Activated naive CD8-positive, alpha-beta T cell treated with anti-CD3 and anti-CD28 coated beads for 36 hours (primary cell): ENCODE measurements around the gene FAM222B. TPM values are rescaled to one million over a fixed set of nuclear protein-coding genes. Genes with fewer than 3 reads are reported as not detected.
"Not testable (repeated sequence)": the region's sequence is repeated elsewhere in the genome, so short reads cannot be mapped to it uniquely, and the experiment has no call there.

Experiments
- DNase-seq: peaks from one replicate; pipeline ENCODE4 v3.0.0; 2021
- H3K27ac Mint-ChIP-seq: one replicate; pipeline ENCODE4 v1.8.0; 2022; ENCODE audit warnings: mild to moderate bottlenecking, moderate library complexity, mixed read lengths
- H3K27me3 Mint-ChIP-seq: one replicate; pipeline ENCODE4 v1.8.0; 2022; ENCODE audit warnings: mild to moderate bottlenecking, mixed read lengths
- H3K36me3 Mint-ChIP-seq: one replicate; pipeline ENCODE4 v1.8.0; 2021; ENCODE audit warnings: mild to moderate bottlenecking, mixed read lengths
- H3K4me1 Mint-ChIP-seq: one replicate; pipeline ENCODE4 v1.8.0; 2021; ENCODE audit warnings: mixed read lengths
- H3K4me3 Mint-ChIP-seq: one replicate; pipeline ENCODE4 v1.8.0; 2022; ENCODE audit warnings: mild to moderate bottlenecking, moderate library complexity, mixed read lengths
- H3K9me3 Mint-ChIP-seq: one replicate; pipeline ENCODE4 v1.8.0; 2022; ENCODE audit warnings: mixed read lengths
- total RNA-seq, 2 experiments: library from RNA; stranded (reverse); gene quantifications; one replicate each; pipeline ENCODE4 v1.2.3, GENCODE V29; 2021

Gene FAM222B
- total RNA-seq, 2 experiments from 2014 or later: 13.9 to 14.2 TPM

DNA sequence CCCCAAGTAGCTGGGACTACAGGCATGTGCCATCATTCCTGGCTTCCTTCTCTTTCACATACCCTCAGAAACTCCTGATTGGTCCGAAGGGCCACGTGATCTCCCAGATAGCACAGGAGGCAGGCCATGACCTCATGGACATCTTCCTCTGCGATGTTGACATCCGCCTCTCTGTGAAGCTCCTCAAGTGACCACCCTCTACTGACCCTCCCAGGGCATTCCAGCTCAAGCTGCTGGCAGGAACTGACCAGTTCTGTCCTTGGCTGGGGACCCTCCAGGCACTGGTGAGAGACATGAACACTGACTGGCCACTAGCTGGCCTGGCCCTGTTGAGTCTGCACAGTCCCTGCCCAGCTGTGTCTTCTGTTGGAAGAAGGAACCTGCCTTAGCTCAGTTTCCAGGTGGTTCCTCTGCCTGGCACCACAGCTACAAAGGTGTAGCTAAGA, 17.8 kb upstream of the FAM222B start:
- Mint-ChIP-seq H3K4me1 (peaks cover 15% of the 10 kb centered on the region), H3K36me3 (peaks cover 14% of the 10 kb centered on the region)

DNA sequence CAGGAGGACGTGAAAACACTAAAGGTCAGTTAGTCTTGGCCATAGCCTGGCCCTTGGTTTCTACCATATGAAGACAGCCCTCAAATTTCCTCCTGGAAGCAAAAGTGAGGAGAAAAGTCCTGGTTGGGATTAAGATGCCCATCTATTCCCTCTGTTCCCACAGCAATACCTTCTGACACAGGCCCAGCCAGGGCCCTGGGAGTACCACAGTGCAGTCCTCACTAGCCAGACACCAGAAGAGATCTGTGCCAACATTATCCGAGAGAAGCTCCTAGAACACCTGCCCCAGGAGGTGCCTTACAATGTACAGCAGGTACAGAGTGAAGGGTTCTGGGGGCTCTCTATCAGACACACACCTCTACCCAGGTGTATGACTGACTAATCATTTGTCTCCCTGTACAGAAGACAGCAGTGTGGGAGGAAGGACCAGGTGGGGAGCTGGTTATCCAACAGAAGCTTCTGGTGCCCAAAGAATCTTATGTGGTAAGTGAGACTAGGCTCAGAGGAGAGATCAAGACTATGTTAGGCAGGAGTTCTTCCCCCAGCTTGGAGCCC, 16.3 kb upstream of the FAM222B start:
- H3K9me3 Mint-ChIP-seq: no peaks in the 10 kb centered on the region
- peak overlapping the region; percentile 71 for H3K27ac Mint-ChIP-seq
- no peak overlapping the region for H3K4me3 Mint-ChIP-seq
- H3K4me1 Mint-ChIP-seq: peaks cover 18% of the 10 kb centered on the region
- no peaks in the 10 kb centered on the region for H3K27me3 Mint-ChIP-seq
- DNase-seq: no peak
- peaks cover 16% of the 10 kb centered on the region for H3K36me3 Mint-ChIP-seq

More for the DNA sequence above, 17.8 kb upstream of the FAM222B start:
- H3K27me3 Mint-ChIP-seq: no peaks in the 10 kb centered on the region
- peak overlapping the region; percentile 42 for H3K27ac Mint-ChIP-seq
- H3K4me3 Mint-ChIP-seq: no peak overlapping the region
- no peaks in the 10 kb centered on the region for H3K9me3 Mint-ChIP-seq
- DNase-seq: no peak

GRCh38 chr17:28857905-28858800, 15.6 kb upstream of the FAM222B start:
- Mint-ChIP-seq H3K36me3 (peaks cover 16% of the 10 kb centered on the region), H3K27me3 (no peaks in the 10 kb centered on the region), H3K9me3 (no peaks in the 10 kb centered on the region), H3K27ac (peak overlapping the region; percentile 71), H3K4me3 (peak overlapping the region; percentile 30), H3K4me1 (peaks cover 21% of the 10 kb centered on the region)
- DNase-seq: no peak

- no peaks in the 10 kb centered on the region for H3K9me3 Mint-ChIP-seq
- H3K4me3 Mint-ChIP-seq: peak overlapping the region; percentile 84
- H3K27ac Mint-ChIP-seq: peak overlapping the region; percentile 65
- H3K27me3 Mint-ChIP-seq: no peaks in the 10 kb centered on the region
- peaks cover 12% of the 10 kb centered on the region for H3K36me3 Mint-ChIP-seq
- H3K4me1 Mint-ChIP-seq: peaks cover 21% of the 10 kb centered on the region
- DNase-seq: no peak
Observed at GRCh38 chr17:28856028-28856574, 13.5 kb upstream of the FAM222B start.

DNA sequence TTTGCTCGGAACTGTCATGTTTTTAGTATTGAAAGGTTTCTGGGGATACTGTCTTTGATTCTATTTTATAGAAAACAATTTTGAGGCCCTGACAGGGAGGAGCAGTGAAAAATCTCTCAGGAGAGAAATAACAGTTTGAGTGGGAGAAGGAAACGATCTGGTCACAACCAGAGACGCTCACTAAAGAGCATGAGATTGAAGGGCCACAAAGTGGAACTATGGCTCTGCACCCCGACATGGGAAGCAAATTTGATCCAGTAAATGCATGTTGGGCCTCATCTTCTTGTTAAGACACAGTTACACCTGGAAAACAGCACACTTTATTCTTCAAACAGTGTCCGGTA, 12.7 kb upstream of the FAM222B start:
- Mint-ChIP-seq H3K4me1 (peaks cover 21% of the 10 kb centered on the region), H3K9me3 (no peaks in the 10 kb centered on the region), H3K36me3 (peaks cover 12% of the 10 kb centered on the region), H3K27ac (peak overlapping the region; percentile 90), H3K4me3 (peak overlapping the region; percentile 84), H3K27me3 (no peaks in the 10 kb centered on the region)
- no peak for DNase-seq

DNA sequence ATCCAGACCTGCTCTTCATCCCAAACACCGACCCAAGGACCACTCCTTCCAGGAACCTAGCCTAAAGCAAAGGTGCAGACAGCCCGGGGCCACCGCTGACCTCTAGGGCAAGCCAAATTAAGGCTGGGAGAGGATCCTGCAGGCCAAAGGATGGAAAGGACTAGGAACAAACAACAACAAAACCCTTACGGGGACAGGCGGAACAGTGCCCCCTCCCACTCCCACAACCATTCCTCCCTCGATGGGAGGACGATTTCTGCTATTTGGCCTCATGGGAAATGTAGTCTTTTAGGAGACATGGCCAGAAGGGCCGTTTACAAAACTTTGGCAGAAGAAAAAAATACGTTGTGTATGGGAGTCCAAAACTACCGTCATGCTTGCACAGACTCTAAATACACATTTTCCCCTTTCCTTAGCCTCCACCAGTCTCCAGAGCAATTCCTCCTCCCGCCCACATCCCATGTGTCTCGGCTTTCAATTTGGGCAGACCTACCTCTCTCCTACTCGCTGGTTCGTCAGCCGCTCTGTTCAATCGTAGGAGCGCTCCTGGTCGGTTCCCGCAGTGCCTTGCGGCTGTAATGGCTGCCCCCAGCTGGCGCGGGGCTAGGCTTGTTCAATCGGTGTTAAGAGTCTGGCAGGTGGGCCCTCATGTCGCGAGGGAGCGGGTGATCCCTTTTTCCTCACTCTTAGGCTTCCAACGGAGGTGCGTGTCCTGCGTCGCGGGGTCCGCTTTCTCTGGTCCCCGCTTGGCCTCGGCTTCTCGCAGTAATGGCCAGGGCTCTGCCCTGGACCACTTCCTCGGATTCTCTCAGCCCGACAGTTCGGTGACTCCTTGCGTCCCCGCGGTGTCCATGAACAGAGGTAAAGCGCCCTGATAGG, 12.1 kb upstream of the FAM222B start, which contains the start of gene ERAL1:
Gene ERAL1, plus strand, starts transcription at position 560 of the 879 bp plus-strand sequence. Its CDS starts 19 bp downstream, at position 579.
- H3K4me1 Mint-ChIP-seq: peaks cover 21% of the 10 kb centered on the region
- peak; percentile 88 for DNase-seq
- H3K36me3 Mint-ChIP-seq: peaks cover 12% of the 10 kb centered on the region
- no peaks in the 10 kb centered on the region for H3K9me3 Mint-ChIP-seq
- peak within 1 kb of the TSS; percentile 90 for H3K27ac Mint-ChIP-seq
- H3K27me3 Mint-ChIP-seq: no peaks in the 10 kb centered on the region
- H3K4me3 Mint-ChIP-seq: peak within 1 kb of the TSS; percentile 84

DNA sequence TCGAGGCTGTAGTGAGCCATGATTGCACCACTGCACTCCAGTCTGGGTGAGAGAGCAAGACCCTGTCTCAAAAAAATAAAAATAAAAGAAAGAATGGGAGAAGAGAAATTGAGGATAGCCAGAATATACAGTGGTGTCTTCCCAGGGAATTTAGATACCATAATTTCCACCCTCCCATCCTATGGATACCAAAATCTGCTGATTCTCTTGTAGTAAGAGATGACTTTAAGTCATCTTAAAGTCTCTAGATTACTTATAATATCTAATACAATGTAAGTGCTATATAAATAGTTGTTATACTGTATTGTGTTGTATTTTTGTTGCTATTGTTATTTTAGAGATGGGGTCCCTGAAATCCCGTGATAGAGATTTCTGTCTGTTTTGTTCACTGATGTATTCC, 10.7 kb upstream of the FAM222B start:
- Mint-ChIP-seq H3K9me3 (no peaks in the 10 kb centered on the region), H3K4me3 (no peak overlapping the region), H3K27ac (no peak overlapping the region), H3K4me1 (peaks cover 26% of the 10 kb centered on the region), H3K27me3 (no peaks in the 10 kb centered on the region), H3K36me3 (peaks cover 9% of the 10 kb centered on the region)
- DNase-seq: no peak

- Mint-ChIP-seq H3K27ac (no peak overlapping the region), H3K4me1 (peaks cover 11% of the 10 kb centered on the region), H3K27me3 (no peaks in the 10 kb centered on the region), H3K4me3 (no peak overlapping the region), H3K9me3 (no peaks in the 10 kb centered on the region), H3K36me3 (no peaks in the 10 kb centered on the region)
- no peak for DNase-seq
Observed at GRCh38 chr17:28849281-28849680, 6.7 kb upstream of the FAM222B start.

- not testable (repeated sequence) for H3K36me3 Mint-ChIP-seq, H3K27me3 Mint-ChIP-seq, H3K9me3 Mint-ChIP-seq, H3K4me3 Mint-ChIP-seq, H3K27ac Mint-ChIP-seq, H3K4me1 Mint-ChIP-seq
- DNase-seq: peak; percentile 53
Observed at GRCh38 chr17:28848667-28849066, 6.1 kb upstream of the FAM222B start.

DNA sequence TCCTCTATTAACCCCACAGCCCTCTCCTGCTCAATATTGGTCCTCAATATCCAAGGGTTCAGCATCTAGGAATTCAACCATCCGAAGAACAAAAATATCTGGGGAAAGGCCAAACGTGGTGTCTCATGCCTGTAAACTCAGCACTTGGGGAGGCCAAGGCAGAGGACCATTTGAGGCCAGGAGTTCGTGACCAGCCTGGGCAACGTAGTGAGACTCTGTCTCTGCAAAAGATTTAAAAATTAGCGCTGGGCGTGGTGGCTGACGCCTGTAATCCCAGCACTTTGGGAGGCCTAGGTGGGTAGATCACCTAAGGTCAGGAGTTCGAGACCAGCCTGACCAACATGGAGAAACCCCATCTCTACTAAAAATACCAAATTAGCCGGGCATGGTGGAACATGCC, 4.1 kb upstream of the FAM222B start:
- H3K9me3 Mint-ChIP-seq, H3K27ac Mint-ChIP-seq, H3K4me1 Mint-ChIP-seq, DNase-seq, H3K36me3 Mint-ChIP-seq, H3K27me3 Mint-ChIP-seq, H3K4me3 Mint-ChIP-seq: not testable (repeated sequence)

DNA sequence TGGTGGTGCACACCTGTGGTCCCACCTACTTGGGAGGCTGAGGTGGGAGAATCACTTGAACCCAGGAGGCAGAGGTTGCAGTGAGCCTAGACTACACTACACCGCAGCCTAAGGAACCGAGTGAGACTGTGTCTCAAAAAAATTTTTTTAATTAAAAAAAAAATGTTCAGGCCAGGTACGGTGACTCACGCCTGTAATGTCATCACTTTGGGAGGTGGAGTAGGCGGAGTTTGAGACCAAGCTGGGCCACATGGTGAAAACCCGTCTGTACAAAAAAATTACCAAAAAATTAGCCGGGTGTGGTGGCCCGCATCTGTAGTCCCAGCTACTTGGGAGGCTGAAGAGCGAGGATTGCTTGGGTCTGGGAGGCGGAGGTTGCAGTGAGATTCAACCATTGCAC, 3.6 kb upstream of the FAM222B start:
- Mint-ChIP-seq H3K27me3 (no peaks in the 10 kb centered on the region), H3K4me1 (peaks cover 11% of the 10 kb centered on the region), H3K27ac (no peak overlapping the region), H3K36me3 (peaks cover 2% of the 10 kb centered on the region), H3K9me3 (no peaks in the 10 kb centered on the region), H3K4me3 (no peak overlapping the region)
- no peak for DNase-seq

DNA sequence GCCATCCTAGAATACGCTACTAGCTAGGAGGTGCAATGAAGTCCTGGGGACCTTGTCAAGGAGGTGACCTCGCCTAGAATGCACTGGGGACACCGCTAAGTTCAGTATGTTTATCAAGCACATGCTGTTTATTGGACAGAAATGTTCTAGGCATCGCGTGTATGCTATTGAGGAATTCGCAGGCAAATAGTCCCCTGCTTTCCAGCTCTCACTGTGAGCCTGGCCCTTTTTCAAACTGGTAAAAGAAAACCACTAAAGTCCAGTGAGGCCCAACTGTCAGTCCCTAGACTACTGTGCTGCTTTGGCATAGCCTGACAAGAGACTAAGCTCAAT, 1.2 kb upstream of the FAM222B start:
- Mint-ChIP-seq H3K4me3 (peak overlapping the region; percentile 43), H3K4me1 (peaks cover 17% of the 10 kb centered on the region), H3K9me3 (no peaks in the 10 kb centered on the region), H3K36me3 (peaks cover 4% of the 10 kb centered on the region), H3K27me3 (no peaks in the 10 kb centered on the region), H3K27ac (no peak overlapping the region)
- no peak for DNase-seq

GRCh38 chr17:28841901-28842281, 699 bp downstream of the FAM222B start:
- peak overlapping the region; percentile 96 for H3K27ac Mint-ChIP-seq
- peak overlapping the region; percentile 99 for H3K4me3 Mint-ChIP-seq
- peaks cover 4% of the 10 kb centered on the region for H3K36me3 Mint-ChIP-seq
- no peaks in the 10 kb centered on the region for H3K27me3 Mint-ChIP-seq
- H3K9me3 Mint-ChIP-seq: no peaks in the 10 kb centered on the region
- peaks cover 15% of the 10 kb centered on the region for H3K4me1 Mint-ChIP-seq
- DNase-seq: no peak

DNA sequence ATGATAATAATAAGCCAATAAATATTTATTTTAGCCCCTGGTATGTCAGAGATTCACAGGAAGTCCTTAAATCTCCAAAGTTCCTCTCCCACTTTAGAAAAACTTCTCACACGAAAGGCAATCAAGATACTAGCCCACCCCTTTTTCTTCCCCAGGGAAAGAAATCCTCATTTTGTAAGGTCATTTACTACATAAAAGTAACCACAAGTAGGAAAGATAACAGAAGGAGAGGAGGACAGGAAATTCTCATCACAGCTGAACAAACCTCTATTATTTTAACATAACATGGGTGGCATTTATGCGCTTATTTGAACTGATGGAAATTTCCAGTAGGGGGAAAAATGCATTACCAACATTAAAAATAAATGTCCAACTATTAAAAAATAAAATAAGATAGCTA, 3.4 kb downstream of the FAM222B start:
- no peak for DNase-seq
- Mint-ChIP-seq H3K27ac (peak overlapping the region; percentile 66), H3K9me3 (no peaks in the 10 kb centered on the region), H3K27me3 (no peaks in the 10 kb centered on the region), H3K4me1 (peaks cover 15% of the 10 kb centered on the region), H3K4me3 (no peak overlapping the region), H3K36me3 (peaks cover 6% of the 10 kb centered on the region)

- Mint-ChIP-seq H3K4me1 (peaks cover 15% of the 10 kb centered on the region), H3K36me3 (peaks cover 14% of the 10 kb centered on the region)
- not testable (repeated sequence) for H3K27ac Mint-ChIP-seq, DNase-seq, H3K4me3 Mint-ChIP-seq, H3K27me3 Mint-ChIP-seq, H3K9me3 Mint-ChIP-seq
Observed at GRCh38 chr17:28836541-28836940, 6.0 kb downstream of the FAM222B start.
